Fibroblast of villous mesenchyme (primary cell): Measurements from ENCODE around the gene MSI2. TPM values are rescaled to one million over a fixed set of nuclear protein-coding genes. Genes with fewer than 3 reads are reported as not detected.

Experiments used
- DNase-seq: peaks from one replicate; pipeline ENCODE4 v3.0.0-alpha.2; 2010; ENCODE audit warnings: low read depth
- H3K4me3 ChIP-seq: 2 replicates; pipeline ENCODE4 v1.5.1; 2011; ENCODE audit warnings: low read depth, mild to moderate bottlenecking, low read length
- CTCF ChIP-seq: IDR thresholded peaks from 2 replicates; pipeline ENCODE4 v1.5.1; 2012; ENCODE audit warnings: low read depth, mild to moderate bottlenecking, low read length; ENCODE audit not compliant: insufficient read depth
- small RNA-seq: library from RNA; depleted of rRNA; stranded (forward); fragments of <200 nt; gene quantifications from one replicate; pipeline ENCODE3, GENCODE V24; 2012
- total RNA-seq: library from RNA; depleted of rRNA; stranded (reverse); fragments of >200 nt; gene quantifications from 2 replicates; pipeline ENCODE4 v1.2.3, GENCODE V29; 2012

Gene MSI2
- total RNA-seq, 1 donor = 50.1 TPM

- no peak for TF ChIP-seq CTCF
- DNase-seq = no peak
- no peak overlapping the region for H3K4me3 ChIP-seq
These were observed 473.8 kb downstream of the MSI2 start for GRCh38 chr17:57730026-57730701.

- TF ChIP-seq CTCF = no peak
- H3K4me3 ChIP-seq = no peak overlapping the region
- no peak for DNase-seq
These were observed 475.7 kb downstream of the MSI2 start for GRCh38 chr17:57732062-57732461.

GRCh38 chr17:57733085-57733484 is 476.8 kb downstream of the MSI2 start:
- H3K4me3 ChIP-seq = no peak overlapping the region
- no peak for TF ChIP-seq CTCF
- no peak for DNase-seq

Small RNA genes within 50 kb of the gene (small RNA-seq; reads per million reads assigned to genes)
- gene RN7SL449P (not detected), gene RNU7-134P (not detected)

Other genes starting within 250 kb of the MSI2 start
- gene AKAP1, start 171.3 kb upstream of the MSI2 start, total RNA-seq = 15.1 and 18.1 TPM in 2 replicates